Measurements from ENCODE around the gene TMEM238L. TPM values are rescaled to one million over a fixed set of nuclear protein-coding genes. Genes with fewer than 3 reads are reported as not detected.

The TMEM238L gene
- total and polyA plus RNA-seq, 2 of the 13 experiments (the other 11 are each of a cell fraction or from before 2014, with no cell fraction given), result not detected

DNA sequence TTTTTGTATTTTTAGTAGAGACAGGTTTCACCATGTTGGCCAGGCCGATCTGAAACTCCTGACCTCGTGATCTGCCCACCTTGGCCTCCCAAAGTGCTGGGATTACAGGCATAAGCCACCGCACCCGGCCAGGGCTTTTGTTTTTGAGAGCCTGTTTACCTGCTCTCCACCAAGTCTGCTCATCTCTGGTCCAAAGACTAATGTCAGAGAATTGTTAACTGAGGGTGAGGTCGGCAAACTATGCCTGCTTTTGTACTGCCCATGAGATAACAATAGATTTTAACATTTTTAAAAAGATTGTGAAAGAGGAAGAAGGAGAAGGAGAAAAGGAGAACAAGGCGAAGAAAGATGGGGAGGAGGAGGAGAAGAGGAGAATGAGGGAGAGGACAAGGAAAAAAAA lies 26.0 kb downstream of the TMEM238L start (continued):
- TF ChIP-seq ARID5B (CRISPR knock-in tag; IDR thresholded peaks at IDR 0.05) (0 out of 2 replicates have a peak, but pooled peaks have one; percentile 34), SOX5 (CRISPR knock-in tag; IDR thresholded peaks at IDR 0.05; ENCODE audit: borderline replicate concordance) (peak; percentile 86), SIX4 (CRISPR knock-in tag; IDR thresholded peaks at IDR 0.05) (no peak), PAXIP1 (CRISPR knock-in tag; conservative IDR thresholded peaks at IDR 0.05) (peak; percentile 44), ZNF710 (CRISPR knock-in tag; IDR thresholded peaks at IDR 0.05; ENCODE audit: borderline replicate concordance) (peak; percentile 80; the same call in 1 of the 2 replicates), ZNF549 (CRISPR knock-in tag; IDR thresholded peaks at IDR 0.05) (no peak), ZNF256 (CRISPR knock-in tag; conservative IDR thresholded peaks at IDR 0.05) (no peak), HNF4A (CRISPR knock-in tag; IDR thresholded peaks at IDR 0.05) (peak; percentile 42; the same call in 1 of the 2 replicates), SOX13 (IDR thresholded peaks at IDR 0.05) (peak; percentile 68), SOX13 (CRISPR knock-in tag; conservative IDR thresholded peaks at IDR 0.05 in 1 of 2, IDR thresholded peaks at IDR 0.05 in 1 of 2) (peak in 1 of 2 experiments; percentile 91; a peak in 2 of 4 replicates), SALL1 (CRISPR knock-in tag; IDR thresholded peaks at IDR 0.05) (peak; percentile 13; the same call in 1 of the 2 replicates), LCORL (IDR thresholded peaks at IDR 0.05) (no peak), LCORL (CRISPR knock-in tag; IDR thresholded peaks at IDR 0.05) (peak; percentile 44; the same call in 1 of the 2 replicates)
- TF ChIP-seq, protein P1, sequence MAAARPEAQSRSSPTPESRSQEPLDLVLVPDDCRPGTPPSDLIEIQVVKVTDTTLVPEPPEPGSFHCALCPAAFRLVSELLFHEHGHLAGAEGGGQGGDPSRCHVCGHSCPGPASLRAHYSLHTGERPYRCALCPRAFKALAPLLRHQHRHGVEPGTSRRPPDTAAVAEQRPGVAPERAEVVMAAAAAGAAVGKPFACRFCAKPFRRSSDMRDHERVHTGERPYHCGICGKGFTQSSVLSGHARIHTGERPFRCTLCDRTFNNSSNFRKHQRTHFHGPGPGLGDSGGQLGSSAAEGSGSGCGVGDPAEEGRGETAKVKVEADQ (CRISPR knock-in tag; IDR thresholded peaks at IDR 0.05; ENCODE audit: borderline replicate concordance), result no peak
- TF ChIP-seq, protein P2, sequence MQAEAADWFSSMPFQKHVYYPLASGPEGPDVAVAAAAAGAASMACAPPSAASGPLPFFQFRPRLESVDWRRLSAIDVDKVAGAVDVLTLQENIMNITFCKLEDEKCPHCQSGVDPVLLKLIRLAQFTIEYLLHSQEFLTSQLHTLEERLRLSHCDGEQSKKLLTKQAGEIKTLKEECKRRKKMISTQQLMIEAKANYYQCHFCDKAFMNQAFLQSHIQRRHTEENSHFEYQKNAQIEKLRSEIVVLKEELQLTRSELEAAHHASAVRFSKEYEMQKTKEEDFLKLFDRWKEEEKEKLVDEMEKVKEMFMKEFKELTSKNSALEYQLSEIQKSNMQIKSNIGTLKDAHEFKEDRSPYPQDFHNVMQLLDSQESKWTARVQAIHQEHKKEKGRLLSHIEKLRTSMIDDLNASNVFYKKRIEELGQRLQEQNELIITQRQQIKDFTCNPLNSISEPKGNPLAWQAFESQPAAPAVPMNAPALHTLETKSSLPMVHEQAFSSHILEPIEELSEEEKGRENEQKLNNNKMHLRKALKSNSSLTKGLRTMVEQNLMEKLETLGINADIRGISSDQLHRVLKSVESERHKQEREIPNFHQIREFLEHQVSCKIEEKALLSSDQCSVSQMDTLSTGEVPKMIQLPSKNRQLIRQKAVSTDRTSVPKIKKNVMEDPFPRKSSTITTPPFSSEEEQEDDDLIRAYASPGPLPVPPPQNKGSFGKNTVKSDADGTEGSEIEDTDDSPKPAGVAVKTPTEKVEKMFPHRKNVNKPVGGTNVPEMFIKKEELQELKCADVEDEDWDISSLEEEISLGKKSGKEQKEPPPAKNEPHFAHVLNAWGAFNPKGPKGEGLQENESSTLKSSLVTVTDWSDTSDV (CRISPR knock-in tag; IDR thresholded peaks at IDR 0.05), result no peak
